DMS79 (cell line): Measurements from ENCODE around the gene DDX20.
"Not testable (repeated sequence)": the region's sequence is repeated elsewhere in the genome, so short reads cannot be mapped to it uniquely, and the experiment has no call there.

Experiments used
- DNase-seq: peaks from one replicate; lab custom pipeline; 2025; lab: John Stamatoyannopoulos, UW

DDX20 gene

DNA sequence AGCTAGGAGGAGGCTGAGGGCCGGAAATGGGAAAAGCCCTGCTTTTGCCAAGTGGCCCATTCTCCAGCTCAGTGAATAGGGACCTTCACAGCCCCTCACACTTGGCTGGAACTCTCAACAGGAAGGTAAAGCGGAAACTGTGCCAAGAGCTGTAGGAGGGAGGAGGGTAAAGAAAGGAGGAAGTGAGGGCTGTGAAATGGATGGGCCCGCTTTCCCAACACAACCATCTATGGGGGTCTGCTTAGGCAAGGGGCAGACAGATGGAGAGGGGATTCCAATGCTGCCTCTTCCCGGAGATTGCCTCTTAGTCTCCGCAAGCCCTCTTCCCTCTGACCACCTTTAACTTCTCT is 21.7 kb upstream of the DDX20 start:
- no peak for DNase-seq

GRCh38 chr1:111734426-111734825 is 21.3 kb upstream of the DDX20 start:
- DNase-seq, result no peak

DNA sequence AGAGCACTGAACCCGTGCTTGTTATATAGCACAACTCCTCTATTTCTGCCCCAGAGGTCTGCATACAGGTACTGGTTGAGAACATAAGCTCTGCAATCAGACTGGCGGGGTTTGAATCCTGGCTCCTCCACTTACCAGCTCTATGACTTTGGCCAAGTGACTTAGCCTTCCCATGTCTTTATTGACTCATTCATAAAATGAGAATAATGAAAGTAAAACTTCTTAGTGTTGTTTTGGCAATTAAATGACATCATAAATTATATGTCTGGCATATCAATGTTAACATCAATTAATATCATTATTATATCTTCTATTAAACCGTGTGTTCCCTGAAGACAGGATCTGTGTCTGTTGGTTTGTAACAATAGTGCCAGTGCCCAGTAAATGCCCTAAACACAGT is 20.8 kb upstream of the DDX20 start:
- no peak for DNase-seq

DNA sequence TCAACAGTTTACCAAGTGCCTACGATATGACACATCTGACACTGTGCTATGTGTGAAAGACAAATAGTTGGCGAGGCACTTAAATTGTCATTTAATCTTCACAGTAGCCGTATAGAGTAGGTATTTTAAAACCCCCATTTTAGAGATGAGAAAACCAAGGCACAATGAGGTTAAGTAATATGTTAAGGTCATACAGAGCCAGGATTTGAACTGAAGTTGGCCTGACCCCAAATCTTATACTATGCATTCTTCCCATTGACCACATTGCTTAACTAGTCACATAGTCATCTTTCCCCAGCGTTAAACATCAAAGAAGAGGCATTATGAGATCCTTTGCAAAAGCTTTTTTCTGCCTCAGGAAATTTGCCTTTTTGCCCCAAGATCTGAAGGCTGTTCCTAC is 20.4 kb upstream of the DDX20 start:
- DNase-seq, result no peak

DNA sequence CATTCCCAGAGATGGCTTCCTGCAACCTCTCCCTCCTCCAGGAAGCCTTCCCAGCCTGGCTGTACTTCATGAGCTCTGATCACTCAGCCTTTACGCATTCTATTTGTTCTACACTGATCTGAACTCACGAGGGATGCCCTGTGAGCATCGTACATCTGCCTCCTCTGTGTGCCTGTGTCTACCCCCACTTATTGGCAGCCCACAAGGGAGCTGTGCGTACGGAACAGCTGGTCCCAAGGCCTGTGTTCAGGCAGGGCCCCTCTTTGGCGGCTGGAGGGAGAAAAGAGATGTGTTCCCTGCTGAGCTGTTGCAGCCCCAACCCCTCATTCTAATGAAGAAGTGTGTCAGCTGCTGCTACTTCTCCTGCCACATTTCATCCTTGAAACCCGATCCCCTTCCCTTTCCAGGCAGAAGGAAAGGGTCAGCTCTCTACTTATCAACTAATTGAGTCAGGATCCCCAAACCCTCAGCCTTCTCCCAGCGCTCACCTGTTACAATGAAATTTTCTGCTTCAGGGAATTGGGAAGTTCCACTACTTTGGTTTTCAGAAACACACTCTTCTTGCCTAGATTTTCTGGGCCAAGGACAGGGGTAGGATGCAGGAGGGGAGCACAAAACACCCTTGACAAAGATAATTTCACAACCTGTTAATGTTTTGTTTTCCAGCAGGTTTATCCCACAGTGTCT is 19.7 kb upstream of the DDX20 start:
- peak; percentile 58 for DNase-seq

DNA sequence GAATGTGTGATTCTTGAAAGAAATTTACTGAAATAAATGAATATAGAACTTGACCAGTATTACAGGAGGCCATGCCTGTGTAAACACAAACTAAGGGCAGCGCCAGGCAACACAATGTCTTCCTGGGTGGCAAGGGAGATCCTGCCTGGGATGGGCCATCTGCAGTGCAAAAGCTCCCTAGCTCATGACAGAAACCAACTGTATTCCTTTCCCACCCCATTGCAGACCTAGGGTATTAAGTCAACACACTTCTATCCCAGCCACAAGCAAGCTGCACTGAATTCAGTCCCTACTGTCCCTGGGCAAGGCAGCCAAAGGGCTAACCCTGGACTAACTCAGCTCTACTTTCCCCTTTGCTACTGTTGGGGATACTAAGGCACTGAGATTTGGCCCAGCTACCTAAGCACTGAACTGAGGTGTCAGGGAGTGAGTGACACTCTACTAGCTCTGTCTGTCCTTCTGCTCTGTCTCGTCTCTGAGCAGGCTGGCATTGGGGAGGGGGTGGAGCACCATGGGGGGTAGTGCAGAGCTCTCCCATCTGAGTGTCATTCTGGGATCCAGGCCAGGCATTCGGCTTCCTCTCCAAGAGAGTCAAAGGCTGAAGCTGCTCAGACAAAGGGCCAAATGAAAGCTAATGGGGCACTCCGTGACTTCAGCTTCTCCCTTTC is 19.0 kb upstream of the DDX20 start:
- peak; percentile 56 for DNase-seq

GRCh38 chr1:111737216-111738132 is 18.2 kb upstream of the DDX20 start:
- no peak for DNase-seq

- peak; percentile 52 for DNase-seq
These were observed 17.6 kb upstream of the DDX20 start for GRCh38 chr1:111738133-111738435.

DNA sequence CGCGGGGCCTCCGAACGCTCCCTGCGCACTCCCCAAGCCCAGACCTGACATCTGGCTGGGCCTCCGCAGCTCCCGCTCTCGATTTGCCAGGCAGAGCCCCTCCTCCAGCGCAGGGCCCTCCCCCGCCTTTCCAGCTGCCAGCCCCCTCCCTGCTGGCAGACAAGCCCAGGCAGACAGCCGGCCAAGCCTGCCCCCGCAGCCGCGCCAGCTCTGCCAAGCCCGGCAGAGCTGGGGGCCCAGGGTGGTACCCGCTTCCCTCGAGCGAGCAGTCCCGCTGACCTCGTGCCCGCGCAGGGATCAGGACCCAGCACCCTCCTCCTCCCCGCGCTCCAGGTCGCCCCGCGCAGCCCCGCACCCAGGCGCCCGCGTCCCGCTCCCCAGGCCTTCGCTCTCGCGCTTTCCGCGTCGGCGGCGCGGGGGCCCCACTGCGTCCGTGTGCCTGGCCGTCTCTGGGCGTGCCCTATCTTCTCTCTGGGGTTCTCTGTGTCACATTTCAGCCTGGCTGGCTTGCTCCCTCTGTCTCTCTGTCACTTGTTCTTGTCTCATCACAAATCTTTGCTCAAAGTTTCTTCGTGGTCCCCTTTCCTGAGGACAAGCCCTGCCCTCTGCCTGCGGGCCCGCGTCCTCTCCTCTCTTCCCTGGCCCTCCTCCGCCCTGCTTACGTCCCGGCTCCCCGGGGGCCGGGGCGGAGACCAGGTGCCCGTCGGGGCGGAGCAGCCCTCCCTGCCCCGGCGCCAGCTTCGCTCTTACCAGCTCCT is 17.1 kb upstream of the DDX20 start:
- peak; percentile 60 for DNase-seq

DNA sequence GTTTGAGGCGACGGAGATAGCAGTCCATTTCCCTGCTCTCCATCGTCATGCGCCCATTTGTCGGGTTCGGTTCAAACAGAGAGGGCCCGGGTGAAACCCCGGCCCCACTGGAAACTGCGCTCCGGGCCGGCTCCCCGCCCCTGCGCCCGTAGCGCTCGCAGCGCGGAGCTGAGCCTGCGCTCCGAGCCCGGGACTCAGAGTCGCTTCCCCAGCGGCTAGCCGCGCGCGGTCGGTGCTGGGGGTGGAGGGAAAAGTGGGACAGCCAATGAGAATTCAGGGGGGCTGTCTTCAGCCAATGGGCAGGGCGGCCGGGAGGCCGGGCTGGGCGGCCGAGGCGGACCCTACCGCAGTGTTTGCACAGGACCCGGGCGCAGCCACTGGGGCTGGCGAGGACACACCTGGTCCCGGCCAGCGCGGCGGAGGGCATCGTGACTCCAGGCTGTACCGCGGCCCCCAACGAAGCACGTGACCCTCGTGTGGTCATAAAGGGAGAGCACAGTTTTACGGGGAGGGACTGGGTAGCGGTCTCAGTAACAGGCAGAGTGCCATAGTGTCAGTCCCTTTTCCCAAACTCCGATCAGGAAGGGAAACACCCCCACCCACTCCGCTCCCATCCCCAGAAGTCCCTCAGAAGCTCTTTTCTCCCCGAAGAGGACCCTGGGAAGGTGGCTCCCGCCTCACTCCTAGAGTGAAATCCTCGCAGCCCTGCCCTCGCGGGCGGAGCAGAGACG is 16.3 kb upstream of the DDX20 start, which contains the start of gene INKA2:
Gene INKA2 (minus strand): TSS at position 202 of the 731 bp plus-strand sequence. CDS start 153 bp downstream, at position 49.
- DNase-seq, result peak; percentile 85

- peak; percentile 47 for DNase-seq
These were observed 15.6 kb upstream of the DDX20 start for GRCh38 chr1:111739925-111740765.

GRCh38 chr1:111742292-111742691 is 13.4 kb upstream of the DDX20 start:
- DNase-seq, result not testable (repeated sequence)

DNA sequence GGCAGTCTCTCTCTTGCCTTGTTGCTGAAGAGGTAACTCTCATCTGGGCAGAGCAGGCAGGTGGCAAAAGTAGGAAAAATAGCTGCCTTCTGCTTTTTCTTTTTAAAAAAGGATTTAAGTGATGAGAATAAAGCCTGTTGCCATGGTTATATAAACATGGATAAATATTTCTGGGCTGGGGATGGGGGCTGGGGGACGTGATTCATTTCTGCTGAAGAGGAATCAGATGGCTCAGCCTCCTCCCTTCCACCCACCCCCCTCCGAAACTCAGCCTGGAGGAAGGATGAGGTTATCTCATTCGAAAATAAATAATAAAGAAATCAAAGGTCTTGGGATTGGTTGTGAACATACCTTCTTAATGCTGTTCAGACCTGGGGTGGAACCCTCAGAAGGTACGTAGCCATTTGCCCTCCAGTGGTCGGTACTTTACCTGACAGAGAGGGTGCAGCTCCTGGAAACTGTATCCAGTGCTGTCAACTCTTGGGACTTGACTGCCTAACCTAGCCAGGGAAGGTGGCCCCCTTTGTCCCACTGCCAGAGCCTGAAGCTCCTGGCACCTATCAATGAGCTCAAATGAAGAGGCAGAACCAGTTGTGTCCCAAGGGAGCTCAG is 12.7 kb upstream of the DDX20 start:
- no peak for DNase-seq

- no peak for DNase-seq
These were observed 12.0 kb upstream of the DDX20 start for GRCh38 chr1:111743679-111744101.

GRCh38 chr1:111745675-111746613 is 9.8 kb upstream of the DDX20 start:
- peak; percentile 41 for DNase-seq

- no peak for DNase-seq
These were observed 9.1 kb upstream of the DDX20 start for GRCh38 chr1:111746614-111746999.

DNA sequence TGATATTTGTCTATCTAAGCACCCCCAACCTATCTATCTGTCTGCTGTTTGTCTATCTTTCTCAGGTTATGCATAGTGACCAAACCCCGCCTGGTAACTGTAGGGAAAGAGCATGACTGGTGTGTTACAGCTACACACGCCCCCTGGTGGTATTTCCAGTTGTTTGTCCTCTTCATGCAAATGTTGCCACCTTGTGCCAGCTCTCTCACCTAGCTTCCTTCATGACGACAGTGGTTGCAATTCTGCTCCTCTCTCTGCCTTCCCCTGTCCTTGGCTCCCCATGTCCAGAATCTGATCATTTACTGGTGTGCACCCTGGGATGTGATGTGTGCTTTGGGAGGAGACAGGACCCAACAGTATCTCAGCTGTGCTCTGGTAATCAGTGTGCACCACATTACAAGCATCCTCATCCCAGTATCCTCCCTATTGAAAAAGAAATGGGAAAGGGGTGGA is 8.4 kb upstream of the DDX20 start:
- no peak for DNase-seq

DNA sequence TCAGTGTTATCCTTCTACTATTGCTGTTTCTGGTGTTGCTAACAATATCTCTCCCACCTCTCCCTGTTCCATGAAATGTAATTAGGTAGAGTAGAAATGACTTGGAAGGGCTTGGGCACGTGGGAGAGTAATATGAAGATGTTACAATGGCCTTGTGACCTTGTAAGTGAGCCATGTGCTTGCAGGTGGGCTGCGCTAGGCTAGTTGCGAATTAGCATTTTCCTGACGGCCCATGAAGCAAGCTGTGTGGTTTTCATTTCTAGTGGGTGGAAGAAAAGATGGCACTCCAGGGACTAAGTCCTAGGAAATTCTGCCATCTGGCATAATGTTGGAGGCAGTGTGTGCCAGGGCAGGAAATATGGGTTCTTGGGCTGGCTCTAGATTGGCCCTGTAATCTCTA is 7.8 kb upstream of the DDX20 start:
- DNase-seq, result no peak

DNA sequence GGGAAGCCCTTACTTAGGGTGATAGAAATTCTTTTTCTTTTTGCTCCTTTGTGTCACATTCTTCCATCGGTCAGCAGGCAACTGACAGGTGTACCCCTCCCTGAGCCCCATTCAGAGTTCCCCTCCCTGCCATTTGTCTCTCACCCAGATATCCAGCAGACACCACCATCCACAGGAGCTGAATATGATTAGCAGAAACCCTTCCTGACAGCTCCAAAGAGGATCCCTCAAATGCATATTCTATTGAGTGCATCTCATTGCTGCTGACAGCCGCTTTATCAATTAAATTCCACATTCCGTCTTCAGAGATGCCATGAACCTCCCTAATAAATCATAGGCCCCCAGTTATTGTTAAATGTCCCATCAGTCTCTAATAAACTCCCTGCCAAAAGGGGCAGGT is 6.1 kb upstream of the DDX20 start:
- no peak for DNase-seq
